ENCODE measurements around the gene SLC6A7.

SLC6A7 gene

GRCh38 chr5:150172556-150172955, 17.3 kb upstream of the SLC6A7 start:
- no peak for DNase-seq (ENCODE audit: low read depth)

GRCh38 chr5:150173161-150173560, 16.7 kb upstream of the SLC6A7 start:
- DNase-seq (ENCODE audit: low read depth) = no peak

DNA sequence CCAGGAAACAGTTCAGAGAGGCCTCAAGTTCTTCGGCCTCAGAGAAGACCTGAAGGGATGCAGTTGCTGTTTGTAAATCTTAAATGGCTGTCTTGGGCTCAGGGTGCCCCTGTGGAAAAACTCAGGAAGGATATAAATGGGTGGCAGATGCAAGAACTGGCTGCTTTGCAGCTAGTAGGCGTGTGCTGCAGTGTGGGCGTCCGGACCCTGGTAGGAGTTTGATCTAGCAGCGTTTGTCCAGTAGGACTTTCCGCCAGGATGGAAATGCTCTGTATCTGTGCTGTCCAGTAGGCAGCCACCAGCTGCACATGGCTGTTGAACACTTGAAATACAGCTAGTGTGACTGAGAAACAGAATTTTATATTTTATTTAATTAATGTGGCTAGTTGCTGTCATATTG, 15.6 kb upstream of the SLC6A7 start:
- no peak for DNase-seq (ENCODE audit: low read depth)

DNA sequence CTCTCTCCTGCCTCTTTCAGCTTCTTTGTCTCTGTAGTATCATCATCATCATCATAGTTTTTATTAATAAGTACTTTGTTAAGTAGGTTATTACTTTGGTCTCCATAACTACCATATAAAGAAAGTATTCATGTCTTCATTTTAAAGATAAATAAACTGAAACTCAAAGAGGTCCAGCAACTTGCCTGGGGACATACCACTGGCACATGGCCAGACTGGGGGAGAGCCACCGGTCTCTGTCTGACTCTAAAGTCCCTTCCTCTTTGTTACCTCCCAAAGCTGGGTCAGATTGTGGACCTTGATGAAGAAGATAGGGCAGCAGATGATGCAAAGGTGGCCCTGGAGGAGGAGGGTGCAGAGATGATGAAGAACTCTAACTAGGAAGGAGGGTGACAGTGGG, 14.8 kb upstream of the SLC6A7 start:
- no peak for DNase-seq (ENCODE audit: low read depth)

DNA sequence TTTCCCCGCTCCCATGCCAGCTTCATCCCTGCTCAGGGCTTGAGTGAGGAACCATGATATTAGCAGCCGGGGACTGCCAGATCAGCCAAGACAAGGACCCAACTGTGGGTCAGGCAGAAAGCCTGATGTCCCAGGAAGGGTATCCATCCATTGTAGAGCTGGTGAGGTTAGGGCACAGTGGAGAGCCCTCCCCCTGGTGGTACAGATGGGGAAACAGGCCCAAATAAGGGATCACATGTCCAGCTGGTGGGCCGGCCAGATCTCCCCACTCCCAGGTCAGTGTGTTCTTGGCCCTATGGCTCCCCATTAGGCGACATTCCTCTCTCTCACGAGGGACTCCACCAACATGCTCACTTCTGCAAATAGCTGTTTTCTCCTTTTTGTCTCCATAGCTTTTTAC, 14.3 kb upstream of the SLC6A7 start:
- no peak for DNase-seq (ENCODE audit: low read depth)

- no peak for DNase-seq (ENCODE audit: low read depth)
Observed at GRCh38 chr5:150176745-150177477, 13.0 kb upstream of the SLC6A7 start.

DNA sequence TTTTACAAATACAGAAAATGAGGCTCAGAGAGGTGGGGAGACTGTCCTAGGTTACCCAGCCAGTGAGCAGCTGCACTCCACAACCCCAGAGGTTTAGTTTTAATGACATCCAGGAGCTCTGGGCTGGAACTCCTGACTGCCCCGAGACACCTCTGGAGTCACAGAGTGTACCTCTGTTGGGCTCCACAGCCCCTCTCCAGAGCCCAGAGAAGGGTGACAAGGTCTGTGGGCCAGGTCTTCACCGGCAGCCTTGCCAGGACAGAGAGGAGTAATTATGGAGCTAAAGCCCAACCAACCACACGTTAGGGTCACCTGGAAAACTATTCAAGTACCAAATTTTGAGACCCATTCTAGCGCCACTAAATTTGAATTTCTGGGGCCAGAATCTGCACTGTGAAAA, 12.1 kb upstream of the SLC6A7 start:
- DNase-seq (ENCODE audit: low read depth) = no peak

GRCh38 chr5:150178262-150178661, 11.6 kb upstream of the SLC6A7 start:
- no peak for DNase-seq (ENCODE audit: low read depth)

- no peak for DNase-seq (ENCODE audit: low read depth)
Observed at GRCh38 chr5:150179019-150179620, 10.7 kb upstream of the SLC6A7 start.

DNA sequence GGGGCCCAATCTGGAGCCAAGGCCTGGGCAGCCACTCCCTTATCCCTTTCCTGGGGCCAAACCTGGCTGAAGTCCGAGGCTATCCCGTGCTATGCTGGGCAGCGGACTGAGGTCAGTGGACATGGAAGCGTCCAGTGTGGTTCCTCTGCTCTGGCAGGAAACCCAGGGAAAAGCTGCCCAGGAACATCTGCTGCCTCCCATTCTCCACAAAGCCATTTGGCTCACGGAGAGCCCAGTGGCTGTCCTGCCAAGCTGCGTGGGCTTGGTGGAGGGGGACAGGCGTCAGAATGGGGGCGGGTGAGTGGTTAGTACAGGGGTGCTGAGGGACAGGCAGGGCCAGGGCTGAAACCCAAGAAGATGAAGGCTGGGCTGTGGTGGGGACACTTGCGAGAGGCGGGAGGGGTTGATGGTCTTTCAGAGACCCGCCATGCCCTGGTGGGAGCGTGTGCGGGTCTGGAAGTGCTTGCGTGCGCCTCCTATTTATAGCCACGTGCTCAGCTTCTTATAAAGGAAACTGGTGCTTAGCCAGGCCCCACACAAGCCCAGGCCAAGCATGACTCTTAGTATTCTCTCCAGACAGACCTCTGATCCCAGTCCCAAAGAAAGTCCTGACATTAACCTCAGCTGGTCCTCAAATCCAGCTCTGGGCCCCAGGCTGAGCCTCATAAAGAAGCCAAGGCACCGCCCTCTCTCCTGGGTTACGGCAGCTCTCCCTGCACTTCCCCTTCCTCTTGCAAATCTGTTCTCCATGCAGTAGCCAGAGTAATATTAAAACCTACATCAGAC, 9.4 kb upstream of the SLC6A7 start:
- DNase-seq (ENCODE audit: low read depth) = no peak

DNA sequence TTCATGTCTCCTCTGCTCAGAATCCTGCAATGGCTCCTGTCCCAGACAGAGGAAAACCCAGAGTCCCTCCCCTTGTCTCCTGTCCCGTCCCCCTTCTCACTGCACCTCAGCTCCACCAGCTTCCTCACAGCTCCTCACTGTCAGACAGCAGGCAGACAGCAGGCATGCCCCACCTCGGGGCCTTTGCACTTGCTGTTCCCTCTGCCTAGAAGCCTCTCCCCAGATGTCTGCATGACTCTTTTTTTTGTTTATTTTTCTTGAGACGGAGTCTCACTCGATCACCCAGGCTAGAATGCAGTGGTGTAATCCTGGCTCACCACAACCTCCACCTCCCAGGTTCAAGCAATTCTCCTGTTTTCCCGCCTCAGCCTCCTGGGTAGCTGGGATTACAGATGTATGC, 8.8 kb upstream of the SLC6A7 start:
- DNase-seq (ENCODE audit: low read depth) = no peak

GRCh38 chr5:150181766-150182545, 7.9 kb upstream of the SLC6A7 start:
- no peak for DNase-seq (ENCODE audit: low read depth)

DNA sequence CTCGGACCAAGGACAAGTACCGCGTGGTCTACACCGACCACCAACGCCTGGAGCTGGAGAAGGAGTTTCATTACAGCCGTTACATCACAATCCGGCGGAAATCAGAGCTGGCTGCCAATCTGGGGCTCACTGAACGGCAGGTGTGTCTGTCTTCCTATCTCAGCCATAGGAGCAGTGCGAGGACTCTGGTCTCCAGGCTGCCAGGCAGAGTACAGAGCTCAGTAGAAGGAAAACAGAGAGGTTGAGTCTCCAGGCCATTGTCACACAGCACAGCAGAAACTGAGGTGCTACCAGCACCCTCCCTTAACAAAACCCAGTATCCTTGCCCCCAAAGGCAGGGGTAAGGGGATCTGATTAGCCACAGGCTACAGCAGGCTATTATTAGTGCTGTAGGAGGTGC, 7.1 kb upstream of the SLC6A7 start:
- DNase-seq (ENCODE audit: low read depth) = no peak

DNA sequence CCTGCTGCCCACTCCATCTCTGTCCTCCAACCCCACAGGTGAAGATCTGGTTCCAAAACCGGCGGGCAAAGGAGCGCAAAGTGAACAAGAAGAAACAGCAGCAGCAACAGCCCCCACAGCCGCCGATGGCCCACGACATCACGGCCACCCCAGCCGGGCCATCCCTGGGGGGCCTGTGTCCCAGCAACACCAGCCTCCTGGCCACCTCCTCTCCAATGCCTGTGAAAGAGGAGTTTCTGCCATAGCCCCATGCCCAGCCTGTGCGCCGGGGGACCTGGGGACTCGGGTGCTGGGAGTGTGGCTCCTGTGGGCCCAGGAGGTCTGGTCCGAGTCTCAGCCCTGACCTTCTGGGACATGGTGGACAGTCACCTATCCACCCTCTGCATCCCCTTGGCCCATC, 6.4 kb upstream of the SLC6A7 start:
- DNase-seq (ENCODE audit: low read depth) = no peak

DNA sequence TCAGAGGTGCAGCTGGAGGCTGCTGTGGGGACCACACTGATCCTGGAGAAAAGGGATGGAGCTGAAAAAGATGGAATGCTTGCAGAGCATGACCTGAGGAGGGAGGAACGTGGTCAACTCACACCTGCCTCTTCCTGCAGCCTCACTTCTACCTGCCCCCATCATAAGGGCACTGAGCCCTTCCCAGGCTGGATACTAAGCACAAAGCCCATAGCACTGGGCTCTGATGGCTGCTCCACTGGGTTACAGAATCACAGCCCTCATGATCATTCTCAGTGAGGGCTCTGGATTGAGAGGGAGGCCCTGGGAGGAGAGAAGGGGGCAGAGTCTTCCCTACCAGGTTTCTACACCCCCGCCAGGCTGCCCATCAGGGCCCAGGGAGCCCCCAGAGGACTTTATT, 5.9 kb upstream of the SLC6A7 start:
- DNase-seq (ENCODE audit: low read depth) = no peak

- DNase-seq (ENCODE audit: low read depth) = no peak
Observed at GRCh38 chr5:150184990-150185912, 4.6 kb upstream of the SLC6A7 start.

GRCh38 chr5:150186137-150186536, 3.7 kb upstream of the SLC6A7 start:
- no peak for DNase-seq (ENCODE audit: low read depth)

- no peak for DNase-seq (ENCODE audit: low read depth)
Observed at GRCh38 chr5:150186897-150187296, 3.0 kb upstream of the SLC6A7 start.

- no peak for DNase-seq (ENCODE audit: low read depth)
Observed at GRCh38 chr5:150188146-150188842, 1.6 kb upstream of the SLC6A7 start.

DNA sequence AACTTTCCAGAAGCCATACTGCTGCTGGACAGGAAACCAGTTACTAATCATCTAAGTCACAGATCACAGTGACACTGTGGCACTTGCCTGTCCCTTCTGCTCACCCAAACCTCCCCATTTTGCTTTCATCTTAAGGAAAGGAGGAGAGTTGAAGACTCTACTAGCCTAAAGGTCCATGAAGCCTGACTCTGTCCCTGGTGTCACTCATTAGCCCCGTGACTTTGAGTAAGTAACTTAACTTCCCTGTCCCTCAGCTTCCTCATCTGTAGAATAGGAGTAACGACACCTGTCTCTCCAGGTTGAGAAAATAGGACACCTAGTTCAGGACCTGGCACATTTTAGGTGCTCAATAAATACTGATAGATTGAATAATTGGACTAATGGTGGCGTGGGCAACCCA, 536 bp upstream of the SLC6A7 start:
- DNase-seq (ENCODE audit: low read depth) = no peak

GRCh38 chr5:150190503-150190979, 679 bp downstream of the SLC6A7 start:
- DNase-seq (ENCODE audit: low read depth) = no peak

All from stimulated activated CD4-positive, alpha-beta T cell treated with anti-CD3 and anti-CD28 coated beads, Interleukin-2, amount 100 ng/mL, for 4 hours (primary cell).